SU-DHL-6 (cell line): ENCODE measurements around the gene ADORA3.

Experiments used
- H2AFZ ChIP-seq: fragments of 200-600 bp; sonication (generic); 2 replicates; pipeline ENCODE4 v1.6.1; 2014; ENCODE audit warnings: low read depth, mild to moderate bottlenecking, moderate library complexity, mixed read lengths, antibody characterized with exemption, low read length; ENCODE audit not compliant: severe bottlenecking
- H3F3A ChIP-seq: fragments of 200-600 bp; shearing (Covaris generic); 2 replicates; pipeline ENCODE4 v1.6.0; 2016; ENCODE audit warnings: antibody characterized with exemption, mild to moderate bottlenecking; ENCODE audit not compliant: insufficient read depth
- H3K27ac ChIP-seq: fragments of 200-600 bp; sonication (generic); 2 replicates; pipeline ENCODE4 v1.5.1; 2016; ENCODE audit warnings: low read depth, mild to moderate bottlenecking, low read length, moderate library complexity, mixed read lengths
- H3K27me3 ChIP-seq: fragments of 200-600 bp; sonication (generic), shearing (Covaris generic); 2 replicates; pipeline ENCODE4 v1.6.0; 2014; ENCODE audit warnings: mild to moderate bottlenecking, low read length
- H3K36me3 ChIP-seq: fragments of 200-600 bp; sonication (generic); 2 replicates; pipeline ENCODE4 v1.6.1; 2014; ENCODE audit warnings: mild to moderate bottlenecking, low read length, mixed read lengths
- H3K4me2 ChIP-seq: fragments of 300-600, 200-600 bp; shearing (Covaris generic), sonication (generic); 2 replicates; pipeline ENCODE4 v1.6.0; 2014; ENCODE audit warnings: low read length, low read depth, mild to moderate bottlenecking; ENCODE audit not compliant: poor library complexity, severe bottlenecking
- H3K4me3 ChIP-seq: fragments of 200-600 bp; sonication (generic); 2 replicates; pipeline ENCODE4 v1.5.1; 2014; ENCODE audit warnings: antibody characterized with exemption, low read length, mild to moderate bottlenecking, mixed read lengths; ENCODE audit not compliant: insufficient read depth, poor library complexity, severe bottlenecking
- H3K79me2 ChIP-seq: fragments of 200-600 bp; sonication (generic); 2 replicates; pipeline ENCODE4 v1.6.1; 2014; ENCODE audit warnings: mild to moderate bottlenecking, low read length, moderate library complexity; ENCODE audit not compliant: insufficient read depth
- H3K9ac ChIP-seq: fragments of 200-600 bp; sonication (generic); 2 replicates; pipeline ENCODE4 v1.7.0; 2014; ENCODE audit warnings: mild to moderate bottlenecking, low read length
- H3K9me2 ChIP-seq: fragments of 200-600 bp; sonication (generic); replicated peaks from 2 replicates; pipeline ENCODE4 v1.6.1; 2014; ENCODE audit warnings: low read length; ENCODE audit not compliant: insufficient read depth
- H3K9me3 ChIP-seq: fragments of 200-600 bp; sonication (generic); 2 replicates; pipeline ENCODE4 v1.6.1; 2014; ENCODE audit warnings: low read length, mixed read lengths; ENCODE audit not compliant: insufficient read depth
- H4K20me1 ChIP-seq: fragments of 200-600 bp; sonication (generic); 2 replicates; pipeline ENCODE4 v1.6.1; 2014; ENCODE audit warnings: low read depth, mild to moderate bottlenecking, antibody characterized with exemption, low read length, moderate library complexity, mixed read lengths
- EZH2phosphoT487 ChIP-seq: fragments of 200-600 bp; sonication (generic), shearing (Covaris generic); conservative IDR thresholded peaks from 2 replicates; pipeline ENCODE4 v1.6.1; 2018; ENCODE audit warnings: mild to moderate bottlenecking, antibody characterized with exemption, low read length, moderate library complexity, mixed read lengths
- TF ChIP-seq, protein P1 (sequence below): fragments of 200-600 bp; sonication (generic); IDR thresholded peaks from one replicate; pipeline ENCODE4 v1.5.1; 2017; ENCODE audit warnings: antibody characterized with exemption, mild to moderate bottlenecking, low read length, moderate library complexity; ENCODE audit not compliant: insufficient read depth, poor library complexity, severe bottlenecking

The ADORA3 gene

DNA sequence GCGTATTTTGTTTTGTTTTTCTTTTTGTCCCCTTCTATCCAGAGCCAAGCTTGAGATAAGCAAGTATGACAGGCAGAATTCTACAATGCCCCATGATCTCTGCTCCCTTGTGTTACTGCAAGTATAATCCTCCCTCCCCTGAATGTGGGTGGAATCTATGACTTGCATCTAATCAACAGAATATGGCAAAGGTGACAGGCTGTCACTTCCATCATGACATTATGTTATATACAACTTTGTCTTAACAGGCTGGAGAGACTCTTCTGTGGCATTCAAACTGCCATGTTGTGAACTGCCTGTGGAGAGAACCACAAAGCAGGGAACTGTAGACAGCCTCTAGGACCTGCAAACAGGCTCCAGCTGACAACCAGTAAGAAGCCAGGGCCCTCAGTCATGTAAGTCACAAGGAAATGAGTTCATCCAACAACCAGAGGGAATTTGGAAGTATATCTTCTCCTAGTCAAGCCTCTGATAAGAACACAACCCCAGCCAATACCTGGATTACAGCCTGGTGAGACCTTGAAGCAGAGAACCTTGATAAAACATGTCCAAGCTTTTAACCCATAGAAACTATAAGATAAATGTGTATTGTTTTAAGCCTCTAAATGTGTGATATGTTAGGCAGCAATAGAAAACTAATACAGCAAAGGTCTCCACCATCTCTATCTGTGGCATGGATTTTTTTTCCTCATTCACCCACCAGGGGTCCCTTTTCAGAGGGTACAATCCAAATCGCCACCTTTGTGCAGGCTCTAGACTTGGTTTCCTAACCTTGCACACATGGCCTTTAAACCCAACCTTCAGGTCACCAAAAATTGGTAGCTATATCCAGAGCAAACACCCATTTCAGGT lies 35.3 kb downstream of the ADORA3 start:
- H3K27ac ChIP-seq = no peak overlapping the region; the same call in 1 of the 2 replicates
- no peaks in the 10 kb centered on the region for H4K20me1 ChIP-seq
- no peaks in the 10 kb centered on the region for H3K27me3 ChIP-seq
- TF ChIP-seq, protein P1, sequence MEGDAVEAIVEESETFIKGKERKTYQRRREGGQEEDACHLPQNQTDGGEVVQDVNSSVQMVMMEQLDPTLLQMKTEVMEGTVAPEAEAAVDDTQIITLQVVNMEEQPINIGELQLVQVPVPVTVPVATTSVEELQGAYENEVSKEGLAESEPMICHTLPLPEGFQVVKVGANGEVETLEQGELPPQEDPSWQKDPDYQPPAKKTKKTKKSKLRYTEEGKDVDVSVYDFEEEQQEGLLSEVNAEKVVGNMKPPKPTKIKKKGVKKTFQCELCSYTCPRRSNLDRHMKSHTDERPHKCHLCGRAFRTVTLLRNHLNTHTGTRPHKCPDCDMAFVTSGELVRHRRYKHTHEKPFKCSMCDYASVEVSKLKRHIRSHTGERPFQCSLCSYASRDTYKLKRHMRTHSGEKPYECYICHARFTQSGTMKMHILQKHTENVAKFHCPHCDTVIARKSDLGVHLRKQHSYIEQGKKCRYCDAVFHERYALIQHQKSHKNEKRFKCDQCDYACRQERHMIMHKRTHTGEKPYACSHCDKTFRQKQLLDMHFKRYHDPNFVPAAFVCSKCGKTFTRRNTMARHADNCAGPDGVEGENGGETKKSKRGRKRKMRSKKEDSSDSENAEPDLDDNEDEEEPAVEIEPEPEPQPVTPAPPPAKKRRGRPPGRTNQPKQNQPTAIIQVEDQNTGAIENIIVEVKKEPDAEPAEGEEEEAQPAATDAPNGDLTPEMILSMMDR = no peak
- TF ChIP-seq EZH2phosphoT487 = no peak
- H3K79me2 ChIP-seq = no peaks in the 10 kb centered on the region
- H3F3A ChIP-seq = peaks cover 28% of the 10 kb centered on the region; the same call in 1 of the 2 replicates
- H2AFZ ChIP-seq = no peak overlapping the region
- H3K4me2 ChIP-seq = no peak overlapping the region
- no peak overlapping the region for H3K4me3 ChIP-seq
- no peaks in the 10 kb centered on the region for H3K9me2 ChIP-seq
- H3K36me3 ChIP-seq = 0 out of 2 replicates have a peak, but pooled peaks cover 2% of the 10 kb centered on the region
- no peak overlapping the region for H3K9ac ChIP-seq
- H3K9me3 ChIP-seq = no peaks in the 10 kb centered on the region

DNA sequence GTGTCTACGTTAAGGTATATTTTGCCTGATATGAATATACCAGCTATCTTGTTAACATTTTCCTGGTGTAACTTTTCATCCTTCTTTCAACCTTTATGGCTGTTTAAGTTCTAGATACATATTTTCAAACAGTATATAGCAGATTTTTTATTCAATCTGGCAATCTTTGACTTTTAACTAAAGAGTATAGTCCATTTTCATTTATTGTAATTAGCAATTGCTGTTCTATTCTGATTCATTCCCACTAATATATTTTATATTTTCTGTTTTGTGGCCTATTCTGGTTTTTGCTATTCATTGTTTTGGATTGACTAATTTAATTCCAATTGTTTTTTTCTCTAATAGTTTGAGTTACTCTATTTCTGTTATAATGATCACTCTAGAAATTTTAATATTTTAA lies 37.0 kb downstream of the ADORA3 start:
- TF ChIP-seq, protein P1 = no peak
- no peak for TF ChIP-seq EZH2phosphoT487
- H4K20me1 ChIP-seq = no peaks in the 10 kb centered on the region
- H3K79me2 ChIP-seq = no peaks in the 10 kb centered on the region
- H3K27ac ChIP-seq = no peak overlapping the region
- no peak overlapping the region for H3K4me2 ChIP-seq
- H2AFZ ChIP-seq = no peak overlapping the region
- H3K9me3 ChIP-seq = no peaks in the 10 kb centered on the region
- H3K36me3 ChIP-seq = peaks cover 11% of the 10 kb centered on the region; the same call in 1 of the 2 replicates
- H3K9ac ChIP-seq = no peak overlapping the region
- H3K9me2 ChIP-seq = no peaks in the 10 kb centered on the region
- no peak overlapping the region for H3K4me3 ChIP-seq
- no peaks in the 10 kb centered on the region for H3K27me3 ChIP-seq
- H3F3A ChIP-seq = peaks cover 28% of the 10 kb centered on the region; the same call in 1 of the 2 replicates

DNA sequence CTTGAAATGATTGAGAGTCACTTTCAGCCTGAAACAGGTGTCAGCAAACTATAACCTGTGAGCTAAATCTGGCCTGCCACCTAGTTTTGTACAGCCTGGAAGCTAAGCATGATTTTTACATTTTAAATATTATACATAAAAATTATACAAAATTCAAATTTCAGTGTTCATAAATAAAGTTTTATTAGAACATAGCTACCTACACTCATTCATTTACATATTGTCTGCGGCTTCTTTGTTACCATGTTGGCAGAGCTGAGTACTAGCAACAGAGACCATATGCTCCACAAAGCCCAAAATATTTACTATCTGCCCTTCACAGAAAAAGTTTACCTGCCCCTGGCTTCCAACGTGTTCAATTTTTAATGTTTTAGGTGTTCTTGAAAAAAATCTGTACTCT lies 37.7 kb downstream of the ADORA3 start:
- Histone ChIP-seq H3K4me2 (no peak overlapping the region), H3K4me3 (no peak overlapping the region), H3K36me3 (peaks cover 11% of the 10 kb centered on the region; the same call in 1 of the 2 replicates), H3K9ac (no peak overlapping the region), H3K9me3 (no peaks in the 10 kb centered on the region), H2AFZ (no peak overlapping the region), H3K9me2 (no peaks in the 10 kb centered on the region), H3K79me2 (no peaks in the 10 kb centered on the region), H4K20me1 (no peaks in the 10 kb centered on the region), H3F3A (peaks cover 28% of the 10 kb centered on the region; the same call in 1 of the 2 replicates), H3K27ac (no peak overlapping the region), H3K27me3 (no peaks in the 10 kb centered on the region)
- TF ChIP-seq, protein P1 = no peak
- TF ChIP-seq EZH2phosphoT487 = no peak
